Measurements from ENCODE around the gene CSF3R. TPM values are rescaled to one million over a fixed set of nuclear protein-coding genes. Genes with fewer than 3 reads are reported as not detected.

The CSF3R gene
- total and polyA plus RNA-seq, 2 donors (not counting 1 experiment from before 2014, with no cell fraction given) = 0.30 to 6.3 TPM

GRCh38 chr1:36457691-36458090 is 25.0 kb downstream of the CSF3R start:
- no peak overlapping the region for H3K4me2 ChIP-seq (replicated peaks; ENCODE audit: low read depth, low read length, poor library complexity, severe bottlenecking)
- DNase-seq (no peak), ATAC-seq (ENCODE audit: low read depth) (no peak)
- H3K9me3 Mint-ChIP-seq (ENCODE audit: insufficient read depth) = no peaks in the 10 kb centered on the region
- TF ChIP-seq, protein P1, sequence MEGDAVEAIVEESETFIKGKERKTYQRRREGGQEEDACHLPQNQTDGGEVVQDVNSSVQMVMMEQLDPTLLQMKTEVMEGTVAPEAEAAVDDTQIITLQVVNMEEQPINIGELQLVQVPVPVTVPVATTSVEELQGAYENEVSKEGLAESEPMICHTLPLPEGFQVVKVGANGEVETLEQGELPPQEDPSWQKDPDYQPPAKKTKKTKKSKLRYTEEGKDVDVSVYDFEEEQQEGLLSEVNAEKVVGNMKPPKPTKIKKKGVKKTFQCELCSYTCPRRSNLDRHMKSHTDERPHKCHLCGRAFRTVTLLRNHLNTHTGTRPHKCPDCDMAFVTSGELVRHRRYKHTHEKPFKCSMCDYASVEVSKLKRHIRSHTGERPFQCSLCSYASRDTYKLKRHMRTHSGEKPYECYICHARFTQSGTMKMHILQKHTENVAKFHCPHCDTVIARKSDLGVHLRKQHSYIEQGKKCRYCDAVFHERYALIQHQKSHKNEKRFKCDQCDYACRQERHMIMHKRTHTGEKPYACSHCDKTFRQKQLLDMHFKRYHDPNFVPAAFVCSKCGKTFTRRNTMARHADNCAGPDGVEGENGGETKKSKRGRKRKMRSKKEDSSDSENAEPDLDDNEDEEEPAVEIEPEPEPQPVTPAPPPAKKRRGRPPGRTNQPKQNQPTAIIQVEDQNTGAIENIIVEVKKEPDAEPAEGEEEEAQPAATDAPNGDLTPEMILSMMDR (IDR thresholded peaks at IDR 0.05) = no peak
- TF ChIP-seq EZH2 (IDR thresholded peaks at IDR 0.05; ENCODE audit: borderline replicate concordance, insufficient read depth, low read depth, low read length, poor library complexity, severe bottlenecking) = no peak
- H3K4me1 Mint-ChIP-seq = peaks cover 18% of the 10 kb centered on the region
- H3K36me3 ChIP-seq (replicated peaks in 1 of 2; ENCODE audit: control extremely low read depth in 1 of 2, control insufficient read depth in 1 of 2, extremely low read depth in 1 of 2, insufficient read depth in 2 of 2, low read length in 1 of 2) = peaks cover 13 to 37% of the 10 kb centered on the region in 2 experiments
- POLR2A ChIA-PET = no interaction called here
- no peaks in the 10 kb centered on the region for H3K27me3 Mint-ChIP-seq
- peaks cover 4% of the 10 kb centered on the region for H4K20me1 ChIP-seq (ENCODE audit: control insufficient read depth, insufficient read depth, low read length, poor library complexity, severe bottlenecking)
- no peak overlapping the region for H3K4me3 ChIP-seq (ENCODE audit: control extremely low read depth in 1 of 5, extremely low read depth in 1 of 5, insufficient read depth in 1 of 5, low read depth in 2 of 5, low read length in 4 of 5)
- peaks cover 3 to 6% of the 10 kb centered on the region in 2 donors for H3K4me1 ChIP-seq (ENCODE audit: control insufficient read depth in 2 of 2, insufficient read depth in 2 of 2, low read length in 2 of 2)
- no peaks in the 10 kb centered on the region for H3K27me3 ChIP-seq (replicated peaks in 1 of 4; ENCODE audit: control extremely low read depth in 1 of 4, control insufficient read depth in 3 of 4, insufficient read depth in 4 of 4, low read length in 3 of 4)
- intact Hi-C loops (cut with micrococcal nuclease) = no loop called here
- H3K9ac ChIP-seq (ENCODE audit: low read length) = no peak overlapping the region
- CTCF ChIA-PET = no interaction called here
- no peak overlapping the region for H2AFZ ChIP-seq (ENCODE audit: insufficient read depth, low read depth, low read length, poor library complexity, severe bottlenecking)
- H3K27ac Mint-ChIP-seq = no peak overlapping the region
- no peak overlapping the region for H3K27ac ChIP-seq (ENCODE audit: low read length in 2 of 2)
- H3K79me2 ChIP-seq (ENCODE audit: control insufficient read depth, insufficient read depth, low read length) = no peaks in the 10 kb centered on the region
- no peaks in the 10 kb centered on the region for H3K9me3 ChIP-seq (ENCODE audit: control extremely low read depth in 1 of 3, control insufficient read depth in 2 of 3, insufficient read depth in 1 of 3, low read length in 2 of 3)
- 17% methylated on average over 1 of the region's 5 CpGs for WGBS (ENCODE audit: insufficient coverage)
- no peak overlapping the region for H3K4me3 Mint-ChIP-seq

GRCh38 chr1:36456391-36456928 is 26.3 kb downstream of the CSF3R start:
- Histone ChIP-seq H4K20me1 (ENCODE audit: control insufficient read depth, insufficient read depth, low read length, poor library complexity, severe bottlenecking) (no peaks in the 10 kb centered on the region), H3K79me2 (ENCODE audit: control insufficient read depth, insufficient read depth, low read length) (no peaks in the 10 kb centered on the region), H2AFZ (ENCODE audit: insufficient read depth, low read depth, low read length, poor library complexity, severe bottlenecking) (no peak overlapping the region), H3K27me3 (replicated peaks in 1 of 4; ENCODE audit: control extremely low read depth in 1 of 4, control insufficient read depth in 3 of 4, insufficient read depth in 4 of 4, low read length in 3 of 4) (no peaks in the 10 kb centered on the region), H3K4me1 (ENCODE audit: control insufficient read depth in 2 of 2, insufficient read depth in 2 of 2, low read length in 2 of 2) (peaks cover 3 to 6% of the 10 kb centered on the region in 2 donors), H3K4me3 (ENCODE audit: control extremely low read depth in 1 of 5, extremely low read depth in 1 of 5, insufficient read depth in 1 of 5, low read depth in 2 of 5, low read length in 4 of 5) (no peak overlapping the region), H3K27ac (ENCODE audit: low read length in 2 of 2) (no peak overlapping the region), H3K9ac (ENCODE audit: low read length) (no peak overlapping the region), H3K4me2 (replicated peaks; ENCODE audit: low read depth, low read length, poor library complexity, severe bottlenecking) (no peak overlapping the region), H3K9me3 (ENCODE audit: control extremely low read depth in 1 of 3, control insufficient read depth in 2 of 3, insufficient read depth in 1 of 3, low read length in 2 of 3) (no peaks in the 10 kb centered on the region), H3K36me3 (replicated peaks in 1 of 2; ENCODE audit: control extremely low read depth in 1 of 2, control insufficient read depth in 1 of 2, extremely low read depth in 1 of 2, insufficient read depth in 2 of 2, low read length in 1 of 2) (peaks cover 12 to 35% of the 10 kb centered on the region in 2 experiments)
- intact Hi-C loops (cut with micrococcal nuclease) = no loop called here
- Mint-ChIP-seq H3K4me3 (no peak overlapping the region), H3K27me3 (no peaks in the 10 kb centered on the region), H3K9me3 (ENCODE audit: insufficient read depth) (no peaks in the 10 kb centered on the region), H3K4me1 (peaks cover 18% of the 10 kb centered on the region), H3K27ac (no peak overlapping the region)
- CTCF ChIA-PET = no interaction called here
- POLR2A ChIA-PET = no interaction called here
- DNase-seq (no peak), ATAC-seq (ENCODE audit: low read depth) (no peak)
- TF ChIP-seq, protein P1 (IDR thresholded peaks at IDR 0.05) = no peak
- no peak for TF ChIP-seq EZH2 (IDR thresholded peaks at IDR 0.05; ENCODE audit: borderline replicate concordance, insufficient read depth, low read depth, low read length, poor library complexity, severe bottlenecking)
